NB4 (cell line): ENCODE data around the gene PITPNM3.

Experiments
- CTCF ChIP-seq: IDR thresholded peaks from one replicate; pipeline ENCODE4 v1.5.1; 2012; ENCODE audit warnings: low read depth, low read length
- MAX ChIP-seq: IDR thresholded peaks from 2 replicates; pipeline ENCODE4 v1.6.1; 2011; ENCODE audit warnings: low read depth, low read length
- POLR2A ChIP-seq: IDR thresholded peaks from 2 replicates; pipeline ENCODE4 v1.6.1; 2011; ENCODE audit warnings: mild to moderate bottlenecking; ENCODE audit not compliant: insufficient read length; ENCODE audit errors: extremely low read depth

- TF ChIP-seq CTCF (no peak), POLR2A (no peak), MAX (no peak)
Measured at GRCh38 chr17:6427279-6427781, 129.0 kb downstream of the PITPNM3 start.
